Measurements from ENCODE around the gene TMIGD3. TPM values are rescaled to one million over a fixed set of nuclear protein-coding genes. Genes with fewer than 3 reads are reported as not detected.
"Not testable (repeated sequence)": the region's sequence is repeated elsewhere in the genome, so short reads cannot be mapped to it uniquely, and the experiment has no call there.

The TMIGD3 gene
- 1 to 10 TPM in 1 of 2 donors, under 1 TPM in 1; 0.42 to 1.1 TPM for total RNA-seq

DNA sequence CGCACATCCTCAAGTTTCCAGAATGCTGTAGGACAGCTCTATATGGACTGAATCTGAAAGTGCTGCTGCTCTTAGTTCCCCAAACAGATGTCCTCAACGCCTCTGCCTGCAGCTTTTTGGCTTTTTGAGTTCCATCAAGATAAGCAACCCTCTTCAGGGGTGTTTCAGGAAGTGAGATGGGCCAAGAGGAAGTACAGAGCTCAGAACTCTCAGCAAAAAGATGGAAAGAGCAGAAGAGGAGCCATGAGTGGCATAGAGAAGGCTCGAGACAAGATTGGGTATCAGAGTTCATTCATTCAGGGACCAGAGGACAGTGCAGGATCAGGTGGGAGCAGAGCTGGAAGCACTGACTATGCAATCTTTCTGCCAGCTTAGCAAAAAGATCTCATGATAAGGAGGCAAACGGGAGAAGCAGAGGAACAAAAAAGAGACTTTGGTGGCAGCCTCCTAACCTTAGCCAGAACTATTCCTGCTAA is at the start of gene TMIGD3, which contains the start of gene ADORA3:
TSS of gene TMIGD3 (minus strand) at position 49 of the 476 bp plus-strand sequence. CDS start 279 bp downstream, outside the sequence.
TSS of gene ADORA3 (minus strand) at position 49 of the 476 bp plus-strand sequence. CDS start 279 bp downstream, outside the sequence.
- Histone ChIP-seq H3K27me3 (no peaks in the 10 kb centered on the region), H3K9ac (ENCODE audit: low read depth in 2 of 2, low read length in 2 of 2) (peak within 1 kb of the TSS in 1 of 2 donors; percentile 7), H3K4me1 (peaks cover 10% of the 10 kb centered on the region), H3K27ac (no peak within 1 kb of the TSS), H3K4me3 (no peak within 1 kb of the TSS), H3K9me3 (no peaks in the 10 kb centered on the region), H3K36me3 (no peaks in the 10 kb centered on the region)
- intact Hi-C loops (cut with DNase I), result no loop called here
- DNase-seq, result no peak
- TF ChIP-seq, protein P1, sequence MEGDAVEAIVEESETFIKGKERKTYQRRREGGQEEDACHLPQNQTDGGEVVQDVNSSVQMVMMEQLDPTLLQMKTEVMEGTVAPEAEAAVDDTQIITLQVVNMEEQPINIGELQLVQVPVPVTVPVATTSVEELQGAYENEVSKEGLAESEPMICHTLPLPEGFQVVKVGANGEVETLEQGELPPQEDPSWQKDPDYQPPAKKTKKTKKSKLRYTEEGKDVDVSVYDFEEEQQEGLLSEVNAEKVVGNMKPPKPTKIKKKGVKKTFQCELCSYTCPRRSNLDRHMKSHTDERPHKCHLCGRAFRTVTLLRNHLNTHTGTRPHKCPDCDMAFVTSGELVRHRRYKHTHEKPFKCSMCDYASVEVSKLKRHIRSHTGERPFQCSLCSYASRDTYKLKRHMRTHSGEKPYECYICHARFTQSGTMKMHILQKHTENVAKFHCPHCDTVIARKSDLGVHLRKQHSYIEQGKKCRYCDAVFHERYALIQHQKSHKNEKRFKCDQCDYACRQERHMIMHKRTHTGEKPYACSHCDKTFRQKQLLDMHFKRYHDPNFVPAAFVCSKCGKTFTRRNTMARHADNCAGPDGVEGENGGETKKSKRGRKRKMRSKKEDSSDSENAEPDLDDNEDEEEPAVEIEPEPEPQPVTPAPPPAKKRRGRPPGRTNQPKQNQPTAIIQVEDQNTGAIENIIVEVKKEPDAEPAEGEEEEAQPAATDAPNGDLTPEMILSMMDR (IDR thresholded peaks at IDR 0.05), result no peak

DNA sequence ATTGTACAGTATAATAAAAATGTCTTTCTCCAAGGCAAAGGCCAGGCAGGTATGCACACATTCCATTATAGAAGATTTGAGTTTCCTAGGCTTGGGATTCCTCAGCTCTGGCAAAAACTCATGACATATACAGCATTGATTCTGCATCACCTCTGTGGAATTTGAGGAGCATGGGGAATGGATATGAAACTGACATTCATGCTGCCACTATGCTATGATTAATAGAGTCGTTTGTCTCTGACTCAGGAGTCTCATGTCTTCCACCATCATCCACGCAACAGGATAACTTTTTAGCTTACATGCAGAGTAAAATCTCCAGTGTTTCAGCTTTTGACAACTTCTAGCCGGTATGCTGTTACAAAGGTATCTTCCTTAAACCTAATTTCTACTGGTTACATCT is 49.8 kb upstream of the TMIGD3 start:
- H3K27me3 ChIP-seq, result no peaks in the 10 kb centered on the region
- intact Hi-C loops (cut with DNase I), result no loop called here
- no peak for DNase-seq
- TF ChIP-seq, protein P1 (IDR thresholded peaks at IDR 0.05), result no peak
- H3K36me3 ChIP-seq, result no peaks in the 10 kb centered on the region
- H3K4me1 ChIP-seq, result no peaks in the 10 kb centered on the region
- no peaks in the 10 kb centered on the region for H3K9me3 ChIP-seq
- H3K4me3 ChIP-seq, result no peak overlapping the region
- H3K27ac ChIP-seq, result no peak overlapping the region
- H3K9ac ChIP-seq (ENCODE audit: low read depth in 2 of 2, low read length in 2 of 2), result no peak overlapping the region

GRCh38 chr1:111552587-111552986 is 49.2 kb upstream of the TMIGD3 start:
- Histone ChIP-seq H3K4me3 (no peak overlapping the region), H3K27me3 (no peaks in the 10 kb centered on the region), H3K9ac (ENCODE audit: low read depth in 2 of 2, low read length in 2 of 2) (no peak overlapping the region), H3K9me3 (no peaks in the 10 kb centered on the region), H3K4me1 (no peaks in the 10 kb centered on the region), H3K36me3 (no peaks in the 10 kb centered on the region), H3K27ac (no peak overlapping the region)
- no peak for DNase-seq
- TF ChIP-seq, protein P1 (IDR thresholded peaks at IDR 0.05), result no peak
- intact Hi-C loops (cut with DNase I), result no loop called here

- Histone ChIP-seq H3K9me3 (no peaks in the 10 kb centered on the region), H3K27ac (no peak overlapping the region), H3K4me3 (no peak overlapping the region), H3K27me3 (no peaks in the 10 kb centered on the region), H3K9ac (ENCODE audit: low read depth in 2 of 2, low read length in 2 of 2) (no peak overlapping the region), H3K36me3 (no peaks in the 10 kb centered on the region), H3K4me1 (no peaks in the 10 kb centered on the region)
- TF ChIP-seq, protein P1 (IDR thresholded peaks at IDR 0.05), result no peak
- DNase-seq, result no peak
- intact Hi-C loops (cut with DNase I), result no loop called here
Observed at GRCh38 chr1:111551623-111552411, 48.4 kb upstream of the TMIGD3 start.

DNA sequence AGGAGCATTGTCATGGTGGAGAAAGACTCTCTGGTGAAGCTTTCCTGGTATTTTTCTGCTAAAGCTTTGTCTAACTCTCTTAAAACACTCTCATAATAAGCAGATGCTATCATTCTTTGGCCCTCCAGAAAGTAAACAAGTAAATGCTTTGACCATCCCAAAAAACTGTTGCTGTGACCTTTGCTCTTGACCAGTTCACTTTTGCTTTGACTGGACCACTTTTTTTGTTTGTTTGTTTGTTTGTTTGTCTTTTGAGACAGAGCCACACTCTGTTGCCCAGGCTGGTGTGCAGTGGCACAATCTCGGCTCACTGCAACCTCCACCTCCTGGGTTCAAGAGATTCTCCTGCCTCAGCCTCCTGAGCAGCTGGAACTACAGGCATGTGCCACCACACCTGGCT is 44.4 kb upstream of the TMIGD3 start:
- DNase-seq; H3K27me3 ChIP-seq; H3K4me1 ChIP-seq; H3K27ac ChIP-seq; H3K36me3 ChIP-seq; intact Hi-C loops (cut with DNase I); H3K9ac ChIP-seq (ENCODE audit: low read depth in 2 of 2, low read length in 2 of 2); H3K9me3 ChIP-seq; H3K4me3 ChIP-seq: not testable (repeated sequence)

DNA sequence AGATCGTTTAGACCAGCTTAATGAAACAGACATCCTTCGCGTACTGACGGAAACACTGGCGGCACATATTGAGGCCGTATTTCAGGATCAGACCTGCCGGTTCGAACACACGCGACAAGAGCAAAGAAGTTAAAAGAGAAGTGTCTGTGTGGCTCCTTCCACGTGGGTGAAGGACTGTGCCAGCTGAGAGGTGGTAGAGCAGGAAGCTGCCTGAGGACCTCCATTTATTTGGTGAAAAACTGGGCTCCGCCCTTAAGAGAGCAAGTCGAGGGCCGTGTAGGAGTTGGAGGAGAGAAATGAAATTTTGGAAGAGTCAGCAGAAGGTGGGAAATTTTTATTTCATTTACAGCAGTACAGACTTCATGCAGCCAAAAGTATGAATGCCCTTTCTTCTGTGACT is 38.8 kb upstream of the TMIGD3 start:
- Histone ChIP-seq H3K27me3 (no peaks in the 10 kb centered on the region), H3K27ac (no peak overlapping the region), H3K36me3 (no peaks in the 10 kb centered on the region), H3K9me3 (no peaks in the 10 kb centered on the region), H3K4me3 (no peak overlapping the region), H3K4me1 (no peaks in the 10 kb centered on the region), H3K9ac (ENCODE audit: low read depth in 2 of 2, low read length in 2 of 2) (no peak overlapping the region)
- TF ChIP-seq, protein P1 (IDR thresholded peaks at IDR 0.05), result no peak
- intact Hi-C loops (cut with DNase I), result no loop called here
- no peak for DNase-seq

Measured in colonic mucosa (tissue), 4 donors.